HG02870 (cell line): Measurements from ENCODE around the gene SGF29.
"Not testable (repeated sequence)": the region's sequence is repeated elsewhere in the genome, so short reads cannot be mapped to it uniquely, and the experiment has no call there.

ENCODE experiments used
- ATAC-seq: cut with Tn5 transposase; IDR thresholded peaks from one replicate; pipeline ENCODE4 v1.9.1; 2021; ENCODE audit warnings: mild to moderate bottlenecking, moderate library complexity; ENCODE audit not compliant: unreplicated experiment

SGF29 gene

GRCh38 chr16:28553776-28554633 is at the start of gene SGF29:
SGF29 (plus strand) TSS chr16:28553920; CDS start chr16:28581070, 27,150 bp downstream.
- ATAC-seq, result peak; percentile 75

GRCh38 chr16:28504707-28505404 is 48.9 kb upstream of the SGF29 start:
- ATAC-seq, result no peak

- ATAC-seq, result no peak
Measured at GRCh38 chr16:28505489-28506137, 48.1 kb upstream of the SGF29 start.

- ATAC-seq, result no peak
Measured at GRCh38 chr16:28511031-28511430, 42.7 kb upstream of the SGF29 start.

- ATAC-seq, result no peak
Measured at GRCh38 chr16:28511801-28512789, 41.6 kb upstream of the SGF29 start.

GRCh38 chr16:28513484-28514181 is 40.1 kb upstream of the SGF29 start:
- no peak for ATAC-seq

- ATAC-seq, result no peak
Measured at GRCh38 chr16:28514246-28514645, 39.5 kb upstream of the SGF29 start.

- no peak for ATAC-seq
Measured at GRCh38 chr16:28520672-28521071, 33.0 kb upstream of the SGF29 start.

GRCh38 chr16:28521436-28521835 is 32.3 kb upstream of the SGF29 start:
- no peak for ATAC-seq

GRCh38 chr16:28522792-28523191 is 30.9 kb upstream of the SGF29 start:
- no peak for ATAC-seq

- no peak for ATAC-seq
Measured at GRCh38 chr16:28524681-28525171, 29.0 kb upstream of the SGF29 start.

- no peak for ATAC-seq
Measured at GRCh38 chr16:28526201-28527099, 27.3 kb upstream of the SGF29 start.

- ATAC-seq, result not testable (repeated sequence)
Measured at GRCh38 chr16:28527100-28527785, 26.5 kb upstream of the SGF29 start.

GRCh38 chr16:28527985-28528384 is 25.7 kb upstream of the SGF29 start:
- ATAC-seq, result no peak

GRCh38 chr16:28528463-28528867 is 25.3 kb upstream of the SGF29 start:
- no peak for ATAC-seq

- ATAC-seq, result no peak
Measured at GRCh38 chr16:28529124-28529523, 24.6 kb upstream of the SGF29 start.

GRCh38 chr16:28531777-28532744 is 21.7 kb upstream of the SGF29 start:
- ATAC-seq, result no peak
